ENCODE results near the gene NSD2. TPM values are rescaled to one million over a fixed set of nuclear protein-coding genes. Genes with fewer than 3 reads are reported as not detected.
"Not testable (repeated sequence)": the region's sequence is repeated elsewhere in the genome, so short reads cannot be mapped to it uniquely, and the experiment has no call there.

NSD2 gene
- total and polyA plus RNA-seq, 12 donors = 11.1 to 187 (median 25.2) TPM

DNA sequence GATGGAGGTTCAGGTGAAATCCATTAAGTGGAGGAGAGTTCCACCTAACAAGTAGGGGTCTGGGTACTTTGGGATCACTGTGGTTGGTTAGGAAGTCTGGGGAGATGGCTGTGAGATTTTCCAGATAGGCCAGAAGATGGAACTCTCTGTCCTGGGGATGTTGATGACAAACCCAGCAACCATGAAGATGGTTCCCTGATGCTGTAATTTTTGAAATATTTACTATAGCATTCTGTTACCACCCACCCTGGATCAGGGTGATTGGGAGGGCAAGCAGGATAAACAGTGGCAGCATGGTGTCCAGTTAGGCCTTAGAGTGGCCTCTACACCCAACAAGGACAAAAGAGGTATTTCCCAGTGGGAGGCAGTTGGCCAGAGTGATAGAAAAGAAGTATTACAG lies 153.5 kb downstream of the NSD2 start:
- Histone ChIP-seq H3K9me3 (replicated peaks in 1 of 3) (no peaks in the 10 kb centered on the region), H3K27me3 (no peaks in the 10 kb centered on the region), H3K27ac (no peak overlapping the region), H3K4me1 (replicated peaks in 1 of 2) (no peaks in the 10 kb centered on the region), H3K36me3 (replicated peaks in 1 of 2) (no peaks in the 10 kb centered on the region), H3K4me3 (no peak overlapping the region)
- intact Hi-C loops (cut with DNase I) = no loop called here
- no peak for DNase-seq
- TF ChIP-seq, protein P1, sequence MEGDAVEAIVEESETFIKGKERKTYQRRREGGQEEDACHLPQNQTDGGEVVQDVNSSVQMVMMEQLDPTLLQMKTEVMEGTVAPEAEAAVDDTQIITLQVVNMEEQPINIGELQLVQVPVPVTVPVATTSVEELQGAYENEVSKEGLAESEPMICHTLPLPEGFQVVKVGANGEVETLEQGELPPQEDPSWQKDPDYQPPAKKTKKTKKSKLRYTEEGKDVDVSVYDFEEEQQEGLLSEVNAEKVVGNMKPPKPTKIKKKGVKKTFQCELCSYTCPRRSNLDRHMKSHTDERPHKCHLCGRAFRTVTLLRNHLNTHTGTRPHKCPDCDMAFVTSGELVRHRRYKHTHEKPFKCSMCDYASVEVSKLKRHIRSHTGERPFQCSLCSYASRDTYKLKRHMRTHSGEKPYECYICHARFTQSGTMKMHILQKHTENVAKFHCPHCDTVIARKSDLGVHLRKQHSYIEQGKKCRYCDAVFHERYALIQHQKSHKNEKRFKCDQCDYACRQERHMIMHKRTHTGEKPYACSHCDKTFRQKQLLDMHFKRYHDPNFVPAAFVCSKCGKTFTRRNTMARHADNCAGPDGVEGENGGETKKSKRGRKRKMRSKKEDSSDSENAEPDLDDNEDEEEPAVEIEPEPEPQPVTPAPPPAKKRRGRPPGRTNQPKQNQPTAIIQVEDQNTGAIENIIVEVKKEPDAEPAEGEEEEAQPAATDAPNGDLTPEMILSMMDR (IDR thresholded peaks at IDR 0.05) = no peak
- TF ChIP-seq POLR2A (IDR thresholded peaks at IDR 0.05) = no peak

DNA sequence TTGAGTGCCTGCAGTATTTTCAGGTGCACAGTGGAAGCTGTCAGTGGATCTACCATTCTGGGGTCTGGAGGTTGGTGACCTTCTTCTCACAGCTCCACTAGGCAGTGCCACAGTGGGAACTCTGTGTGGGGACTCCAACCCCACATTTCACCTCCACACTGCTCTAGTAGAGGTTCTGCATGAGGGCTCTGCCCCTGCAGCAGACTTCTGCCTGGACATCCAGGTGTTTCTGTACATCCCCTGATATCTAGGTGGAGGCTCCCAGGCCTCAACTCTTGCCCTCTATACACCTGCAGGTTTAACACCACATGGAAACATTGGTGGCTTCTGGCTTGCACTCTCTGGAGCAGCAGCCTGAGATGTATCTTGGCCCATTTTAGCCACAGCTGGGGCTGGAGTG lies 154.6 kb downstream of the NSD2 start:
- Histone ChIP-seq H3K27me3 (no peaks in the 10 kb centered on the region), H3K4me3 (no peak overlapping the region), H3K27ac (no peak overlapping the region), H3K9me3 (replicated peaks in 1 of 3) (no peaks in the 10 kb centered on the region), H3K36me3 (replicated peaks in 1 of 2) (no peaks in the 10 kb centered on the region), H3K4me1 (replicated peaks in 1 of 2) (no peaks in the 10 kb centered on the region)
- no peak for DNase-seq
- TF ChIP-seq, protein P1 (IDR thresholded peaks at IDR 0.05) = no peak
- no peak for TF ChIP-seq POLR2A (IDR thresholded peaks at IDR 0.05)
- intact Hi-C loops (cut with DNase I) = no loop called here

DNA sequence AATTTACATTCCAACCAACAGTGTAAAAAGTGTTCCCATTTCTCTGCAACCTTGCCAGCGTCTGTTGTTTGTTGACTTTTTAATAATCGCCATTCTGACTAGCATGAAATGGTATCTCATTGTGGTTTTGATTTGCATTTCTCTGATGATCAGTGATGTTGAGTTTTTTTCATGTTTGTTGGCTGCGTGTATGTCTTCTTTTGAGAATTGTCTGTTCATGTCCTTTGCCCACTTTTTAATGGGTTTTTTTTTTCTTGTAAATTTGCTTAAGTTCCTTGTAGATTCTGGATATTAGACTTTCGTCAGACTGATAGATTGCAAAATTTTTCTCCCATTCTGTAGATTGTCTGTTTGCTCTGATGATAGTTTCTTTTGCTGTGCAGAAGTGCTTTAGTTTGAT lies 155.9 kb downstream of the NSD2 start:
- H3K4me3 ChIP-seq; H3K27me3 ChIP-seq; intact Hi-C loops (cut with DNase I); H3K36me3 ChIP-seq (replicated peaks in 1 of 2); DNase-seq; H3K9me3 ChIP-seq (replicated peaks in 1 of 3); H3K4me1 ChIP-seq (replicated peaks in 1 of 2); H3K27ac ChIP-seq: not testable (repeated sequence)
- WGBS, 4 donors = 74 to 84% (median 77%) methylated on average over 4 of the region's 4 CpGs

DNA sequence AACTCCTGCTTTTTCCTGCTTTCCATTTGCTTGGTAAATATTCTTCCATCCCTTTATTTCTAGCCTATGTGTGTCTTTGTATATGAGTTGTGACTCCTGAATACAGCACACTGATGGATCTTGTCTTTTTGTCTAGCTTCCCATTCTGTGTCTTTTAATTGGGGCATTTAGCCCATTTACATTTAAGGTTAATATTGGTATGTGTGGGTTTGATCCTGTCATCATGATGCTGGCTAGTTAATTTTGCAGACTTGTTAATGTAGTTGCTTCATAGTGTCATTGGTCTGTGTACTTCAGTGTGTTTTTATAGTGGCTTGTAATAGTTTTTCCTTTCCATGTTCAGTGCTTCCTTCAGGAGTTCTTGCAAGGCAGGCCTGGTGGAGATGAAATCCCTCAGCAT lies 160.0 kb downstream of the NSD2 start:
- H3K27me3 ChIP-seq; H3K9me3 ChIP-seq (replicated peaks in 1 of 3); H3K27ac ChIP-seq; H3K4me1 ChIP-seq (replicated peaks in 1 of 2); H3K36me3 ChIP-seq (replicated peaks in 1 of 2); H3K4me3 ChIP-seq; intact Hi-C loops (cut with DNase I); DNase-seq: not testable (repeated sequence)

MicroRNAs encoded within 50 kb of the gene (microRNA counts, 767-probe panel; counts per million panel counts)
- 0 counts per million in 2 donors for microRNA hsa-miR-943

Small RNA genes lying within 50 kb of the gene (microRNA-seq; reads per million reads assigned to microRNA genes)
- 0 to 2.6 (median 0) reads per million in 3 donors for gene MIR943

Small RNA genes lying within 50 kb of the gene (small RNA-seq; reads per million reads assigned to genes)
- 23.8 to 60.7 reads per million in 2 donors for gene SCARNA22

Other genes starting within 250 kb of the NSD2 start
- gene FAM53A, start 187.1 kb upstream of the NSD2 start, total RNA-seq = 1 to 10 TPM in 6 of 9 donors, under 1 TPM in 3; 0.56 to 6.2 (median 1.1) TPM
- 1 to 10 TPM in 2 of 3 donors, under 1 TPM in 1; 0.44 to 2.2 (median 2.2) TPM for gene FAM53A, start 187.1 kb upstream of the NSD2 start, polyA plus RNA-seq
- gene SLBP, start 159.1 kb upstream of the NSD2 start, total RNA-seq = 10 to 100 TPM; 29.2 to 58.0 (median 41.0) TPM
- 10 to 100 TPM; 19.0 to 81.0 (median 24.6) TPM for gene SLBP, start 159.1 kb upstream of the NSD2 start, polyA plus RNA-seq
- 100 to 1,000 TPM in 1 of 9 donors, 10 to 100 TPM in 8; 28.0 to 119 (median 57.6) TPM for gene TMEM129, start 150.1 kb upstream of the NSD2 start, total RNA-seq
- 10 to 100 TPM; 14.9 to 45.0 (median 43.5) TPM for gene TMEM129, start 150.1 kb upstream of the NSD2 start, polyA plus RNA-seq
- 10 to 100 TPM in 7 of 9 donors, 1 to 10 TPM in 2; 8.1 to 26.5 (median 11.0) TPM for gene TACC3, start 149.9 kb upstream of the NSD2 start, total RNA-seq
- gene TACC3, start 149.9 kb upstream of the NSD2 start, polyA plus RNA-seq = 10 to 100 TPM in 2 of 3 donors, 1 to 10 TPM in 1; 5.5 to 21.1 (median 19.7) TPM
- gene FGFR3, start 78.1 kb upstream of the NSD2 start, total RNA-seq = 1 to 10 TPM in 6 of 9 donors, under 1 TPM in 3; 0.22 to 4.4 (median 1.7) TPM
- 1 to 10 TPM in 2 of 3 donors, under 1 TPM in 1; 0.11 to 4.7 (median 2.1) TPM for gene FGFR3, start 78.1 kb upstream of the NSD2 start, polyA plus RNA-seq
- gene LETM1, start 15.2 kb upstream of the NSD2 start, total RNA-seq = 100 to 1,000 TPM in 1 of 9 donors, 10 to 100 TPM in 8; 20.7 to 117 (median 39.9) TPM
- 10 to 100 TPM; 20.8 to 36.0 (median 21.3) TPM for gene LETM1, start 15.2 kb upstream of the NSD2 start, polyA plus RNA-seq
- gene NELFA, start 137.6 kb downstream of the NSD2 start, total RNA-seq = 10 to 100 TPM; 13.5 to 50.3 (median 23.8) TPM
- 10 to 100 TPM in 2 of 3 donors, 1 to 10 TPM in 1; 8.5 to 55.2 (median 34.0) TPM for gene NELFA, start 137.6 kb downstream of the NSD2 start, polyA plus RNA-seq
- gene NAT8L, start 187.9 kb downstream of the NSD2 start, total RNA-seq = 1 to 10 TPM in 2 of 9 donors, under 1 TPM in 7; 0.18 to 1.6 (median 0.52) TPM
- gene NAT8L, start 187.9 kb downstream of the NSD2 start, polyA plus RNA-seq = 1 to 10 TPM in 1 of 3 donors, under 1 TPM in 2; 0.18 to 1.3 (median 0.40) TPM